Fibroblast of lung (primary cell): Measurements from ENCODE around the gene PCBP3.

Source experiments
- CTCF ChIP-seq, 2 donors: IDR thresholded peaks in 1 of 2; conservative IDR thresholded peaks in 1 of 2; 1 replicate in 1 of 2; 2 replicates in 1 of 2; pipeline ENCODE4 v1.5.1; 2011 to 2012; ENCODE audit warnings: low read length in 2 of 2, control low read depth in 1 of 2, inconsistent platforms in 1 of 2, low read depth in 1 of 2, mild to moderate bottlenecking in 1 of 2
- EZH2 ChIP-seq: IDR thresholded peaks from 2 replicates; pipeline ENCODE4 v1.5.1; 2012; ENCODE audit warnings: low read length, control low read depth, mild to moderate bottlenecking; ENCODE audit errors: missing control alignments

- TF ChIP-seq EZH2 = no peak
- TF ChIP-seq CTCF (conservative IDR thresholded peaks at IDR 0.05 in 1 of 2, IDR thresholded peaks at IDR 0.05 in 1 of 2; ENCODE audit: low read depth in 1 of 2, low read length in 2 of 2) = no peak
Observed at GRCh38 chr21:45724994-45725843, 81.7 kb downstream of the PCBP3 start.
